Measurements from ENCODE around the gene KDM5C. TPM values are rescaled to one million over a fixed set of nuclear protein-coding genes. Genes with fewer than 3 reads are reported as not detected.
A peak's percentile ranks its signal among the peaks of the same experiment; 100 is the strongest.

KDM5C gene
- total and polyA plus RNA-seq, 9 of the 15 experiments (the other 6 are each of a cell fraction or from before 2014, with no cell fraction given): 0.62 to 136 (median 52.4) TPM

DNA sequence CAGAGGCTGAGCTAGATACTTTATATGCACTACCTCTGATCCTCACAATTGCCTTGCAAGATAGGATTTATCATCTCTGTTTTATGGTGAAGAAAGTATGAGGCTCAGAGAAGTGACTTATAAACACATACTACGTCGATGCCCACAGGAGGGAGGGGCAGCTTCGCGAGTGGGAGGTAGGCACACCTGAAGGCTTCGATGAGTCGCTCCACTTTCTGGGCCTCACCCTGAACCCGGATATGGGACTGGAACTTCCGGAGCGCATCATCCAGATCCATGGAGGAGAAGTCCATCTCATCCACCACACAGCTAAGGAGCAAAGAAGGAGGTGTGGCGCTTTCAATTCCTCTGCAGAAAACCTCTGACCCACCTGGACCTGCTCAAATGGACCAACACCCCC, 22.9 kb upstream of the KDM5C start:
- Histone ChIP-seq H3K4me3 (no peak overlapping the region), H3K4me1 (replicated peaks in 1 of 2; ENCODE audit: control insufficient read depth in 2 of 2, insufficient read depth in 2 of 2, low read length in 2 of 2) (peaks cover 8 to 10% of the 10 kb centered on the region in 2 experiments; a peak in 4 of 5 replicates), H3K9me1 (ENCODE audit: control insufficient read depth, insufficient read depth, low read length) (no peaks in the 10 kb centered on the region), H3K79me2 (ENCODE audit: control insufficient read depth, insufficient read depth, low read length) (peaks cover 16% of the 10 kb centered on the region), H3K27ac (ENCODE audit: extremely low read depth, low read depth, low read length) (no peak overlapping the region), H3K4me2 (ENCODE audit: insufficient read depth, low read length) (no peak overlapping the region), H3K36me3 (ENCODE audit: control insufficient read depth, insufficient read depth, low read length) (peaks cover 60% of the 10 kb centered on the region; the same call in 2 of the 3 replicates), H3K9ac (ENCODE audit: insufficient read depth in 1 of 2, low read depth in 2 of 2, low read length in 2 of 2) (no peak overlapping the region), H4K20me1 (replicated peaks; ENCODE audit: control insufficient read depth, insufficient read depth, low read length) (no peaks in the 10 kb centered on the region), H3K9me3 (replicated peaks; ENCODE audit: control insufficient read depth, insufficient read depth, low read depth, low read length) (0 out of 2 replicates have a peak, but pooled peaks cover 3% of the 10 kb centered on the region), H3K27me3 (ENCODE audit: control insufficient read depth in 2 of 2, insufficient read depth in 2 of 2, low read length in 2 of 2) (no peaks in the 10 kb centered on the region), H2AFZ (ENCODE audit: low read depth, low read length) (no peak overlapping the region)
- FAIRE-seq: no peak
- BruUV-seq (replicated peaks): no TSS peak
- POLR2A ChIA-PET: interaction anchor here (1.4 kb wide), 1 partner anchor 9 kb away, joined by 3 read pairs; no protein-coding TSS in a partner anchor
- in situ Hi-C loops (cut with MboI) (no loop called here), intact Hi-C loops (cut with micrococcal nuclease) (no loop called here)
- TF ChIP-seq, protein P1, sequence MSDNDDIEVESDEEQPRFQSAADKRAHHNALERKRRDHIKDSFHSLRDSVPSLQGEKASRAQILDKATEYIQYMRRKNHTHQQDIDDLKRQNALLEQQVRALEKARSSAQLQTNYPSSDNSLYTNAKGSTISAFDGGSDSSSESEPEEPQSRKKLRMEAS (CRISPR knock-in tag; IDR thresholded peaks at IDR 0.05): no peak
- TF ChIP-seq NFYB (IDR thresholded peaks at IDR 0.05; ENCODE audit: extremely low read depth, insufficient read length) (no peak), SNIP1 (IDR thresholded peaks at IDR 0.05; ENCODE audit: low read depth) (no peak), RBFOX2 (IDR thresholded peaks at IDR 0.05; ENCODE audit: low read depth, low read length) (0 out of 2 replicates have a peak, but pooled peaks have one; percentile 18)
- DNase-seq (ENCODE audit: extremely low read depth in 1 of 4, low spot score in 3 of 4): no peak
- CTCF ChIA-PET (ENCODE audit: low intra/inter-chr PET ratio): no interaction called here
- ATAC-seq: no peak
- WGBS (ENCODE audit: insufficient coverage, low coverage, missing lambda C conversion rate): 91% methylated on average over 4 of the region's 10 CpGs

DNA sequence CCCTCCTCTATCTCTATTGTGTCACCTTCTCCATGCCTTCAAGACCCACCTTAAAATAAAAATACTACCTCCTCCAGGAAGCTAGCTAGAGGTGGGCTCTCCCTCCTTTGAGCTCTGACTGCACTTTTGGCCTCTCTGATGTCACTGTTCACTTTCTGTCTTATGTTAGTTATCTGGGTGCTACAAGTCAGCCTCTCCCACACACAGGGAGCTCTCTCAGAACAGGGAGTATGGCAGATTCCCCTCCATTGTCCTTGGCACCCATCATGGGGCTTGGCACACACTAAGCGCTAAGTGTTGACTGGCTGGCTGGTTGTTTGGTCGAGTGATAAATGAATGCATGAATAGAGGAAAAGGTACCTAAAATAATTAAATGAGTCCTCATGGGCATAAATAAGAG, 21.2 kb upstream of the KDM5C start:
- Histone ChIP-seq H3K4me2 (ENCODE audit: insufficient read depth, low read length) (no peak overlapping the region), H2AFZ (ENCODE audit: low read depth, low read length) (no peak overlapping the region), H3K9ac (ENCODE audit: insufficient read depth in 1 of 2, low read depth in 2 of 2, low read length in 2 of 2) (no peak overlapping the region), H3K4me1 (replicated peaks in 1 of 2; ENCODE audit: control insufficient read depth in 2 of 2, insufficient read depth in 2 of 2, low read length in 2 of 2) (peaks cover 3 to 10% of the 10 kb centered on the region in 2 experiments; a peak in 4 of 5 replicates), H3K79me2 (ENCODE audit: control insufficient read depth, insufficient read depth, low read length) (peaks cover under 1% of the 10 kb centered on the region; the same call in 1 of the 3 replicates), H3K9me1 (ENCODE audit: control insufficient read depth, insufficient read depth, low read length) (no peaks in the 10 kb centered on the region), H3K4me3 (no peak overlapping the region), H3K27ac (ENCODE audit: extremely low read depth, low read depth, low read length) (no peak overlapping the region), H3K9me3 (replicated peaks; ENCODE audit: control insufficient read depth, insufficient read depth, low read depth, low read length) (no peaks in the 10 kb centered on the region), H3K27me3 (ENCODE audit: control insufficient read depth in 2 of 2, insufficient read depth in 2 of 2, low read length in 2 of 2) (no peaks in the 10 kb centered on the region), H4K20me1 (replicated peaks; ENCODE audit: control insufficient read depth, insufficient read depth, low read length) (no peaks in the 10 kb centered on the region), H3K36me3 (ENCODE audit: control insufficient read depth, insufficient read depth, low read length) (peaks cover 63% of the 10 kb centered on the region; the same call in 2 of the 3 replicates)
- POLR2A ChIA-PET: interaction anchor here (0.6 to 1.5 kb wide), 2 partner anchors 11 to 385 kb away, joined by 3 read pairs; no protein-coding TSS in a partner anchor
- intact Hi-C loops (cut with micrococcal nuclease) (no loop called here), in situ Hi-C loops (cut with MboI) (no loop called here)
- CTCF ChIA-PET (ENCODE audit: low intra/inter-chr PET ratio): no interaction called here
- TSS peak; percentile 20 for BruUV-seq (replicated peaks)
- ATAC-seq: no peak
- 66% methylated on average over 2 of the region's 2 CpGs for WGBS (ENCODE audit: insufficient coverage, low coverage, missing lambda C conversion rate)
- no peak for DNase-seq (ENCODE audit: extremely low read depth in 1 of 4, low spot score in 3 of 4)
- no peak for FAIRE-seq
- TF ChIP-seq, protein P2, sequence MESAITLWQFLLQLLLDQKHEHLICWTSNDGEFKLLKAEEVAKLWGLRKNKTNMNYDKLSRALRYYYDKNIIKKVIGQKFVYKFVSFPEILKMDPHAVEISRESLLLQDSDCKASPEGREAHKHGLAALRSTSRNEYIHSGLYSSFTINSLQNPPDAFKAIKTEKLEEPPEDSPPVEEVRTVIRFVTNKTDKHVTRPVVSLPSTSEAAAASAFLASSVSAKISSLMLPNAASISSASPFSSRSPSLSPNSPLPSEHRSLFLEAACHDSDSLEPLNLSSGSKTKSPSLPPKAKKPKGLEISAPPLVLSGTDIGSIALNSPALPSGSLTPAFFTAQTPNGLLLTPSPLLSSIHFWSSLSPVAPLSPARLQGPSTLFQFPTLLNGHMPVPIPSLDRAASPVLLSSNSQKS (CRISPR knock-in tag; IDR thresholded peaks at IDR 0.05): no peak
- TF ChIP-seq RBM22 (IDR thresholded peaks at IDR 0.05; ENCODE audit: low read depth, low read length, poor library complexity, severe bottlenecking): no peak
- TF ChIP-seq TAL1 (IDR thresholded peaks at IDR 0.05): no peak
- TF ChIP-seq GTF2E2 (tag; IDR thresholded peaks at IDR 0.05): no peak
- TF ChIP-seq CBFB (CRISPR knock-in tag; IDR thresholded peaks at IDR 0.05): no peak
- TF ChIP-seq PTBP1 (IDR thresholded peaks at IDR 0.05; ENCODE audit: low read depth, low read length): no peak
- no peak for TF ChIP-seq SAFB2 (IDR thresholded peaks at IDR 0.05; ENCODE audit: borderline replicate concordance, low read depth, low read length, severe bottlenecking)
- TF ChIP-seq ATF1 (CRISPR knock-in tag; IDR thresholded peaks at IDR 0.05): no peak
- TF ChIP-seq ATF1 (tag; IDR thresholded peaks at IDR 0.05): no peak
- no peak for TF ChIP-seq RFX1 (IDR thresholded peaks at IDR 0.05)
- TF ChIP-seq NEUROD1 (IDR thresholded peaks at IDR 0.05; ENCODE audit: borderline replicate concordance, low read depth, low read length, partially characterized antibody): no peak
